HEK293 (cell line): ENCODE results near the gene FAM98C.

ENCODE experiments used
- BCL11A ChIP-seq: fragments of 450-650 bp; formaldehyde crosslinking; IDR thresholded peaks from 2 replicates; pipeline ENCODE4 v1.5.1; 2016; ENCODE audit warnings: low read depth, missing biosample characterization, missing genetic modification characterization
- BCL11B ChIP-seq: fragments of 450-650 bp; formaldehyde crosslinking; IDR thresholded peaks from 2 replicates; pipeline ENCODE4 v1.5.1; 2016; ENCODE audit warnings: low read depth, missing biosample characterization, missing genetic modification characterization
- GLI4 ChIP-seq: fragments of 450-650 bp; formaldehyde crosslinking; IDR thresholded peaks from 2 replicates; pipeline ENCODE4 v1.5.1; 2016; ENCODE audit warnings: missing biosample characterization, missing genetic modification characterization
- GLIS1 ChIP-seq: fragments of 450-650 bp; formaldehyde crosslinking; IDR thresholded peaks from 2 replicates; pipeline ENCODE4 v1.5.1; 2016; ENCODE audit warnings: missing biosample characterization, missing genetic modification characterization
- IKZF3 ChIP-seq: fragments of 450-650 bp; IDR thresholded peaks from 2 replicates; pipeline ENCODE4 v1.5.0; 2018; ENCODE audit warnings: missing biosample characterization, mild to moderate bottlenecking, missing genetic modification characterization, moderate library complexity
- KLF16 ChIP-seq: fragments of 450-650 bp; formaldehyde crosslinking; IDR thresholded peaks from 2 replicates; pipeline ENCODE4 v1.5.1; 2017; ENCODE audit warnings: missing biosample characterization, missing genetic modification characterization
- ZBTB7A ChIP-seq: fragments of 450-650 bp; formaldehyde crosslinking; IDR thresholded peaks from 2 replicates; pipeline ENCODE4 v1.5.1; 2016; ENCODE audit warnings: low read depth, missing biosample characterization, missing genetic modification characterization
- ZFP3 ChIP-seq: fragments of 450-650 bp; formaldehyde crosslinking; IDR thresholded peaks from 2 replicates; pipeline ENCODE4 v1.5.1; 2016; ENCODE audit warnings: low read depth, missing biosample characterization, missing genetic modification characterization
- ZFP41 ChIP-seq: fragments of 450-650 bp; formaldehyde crosslinking; IDR thresholded peaks from 2 replicates; pipeline ENCODE4 v1.5.1; 2016; ENCODE audit warnings: missing biosample characterization, missing genetic modification characterization, borderline replicate concordance
- ZNF132 ChIP-seq: fragments of 450-650 bp; formaldehyde crosslinking; IDR thresholded peaks from 2 replicates; pipeline ENCODE4 v1.5.1; 2017; ENCODE audit warnings: missing biosample characterization, missing genetic modification characterization, borderline replicate concordance
- ZNF146 ChIP-seq: fragments of 450-650 bp; formaldehyde crosslinking; IDR thresholded peaks from 2 replicates; pipeline ENCODE4 v1.5.1; 2016; ENCODE audit warnings: missing biosample characterization, missing genetic modification characterization
- ZNF155 ChIP-seq: fragments of 450-650 bp; formaldehyde crosslinking; IDR thresholded peaks from 2 replicates; pipeline ENCODE4 v1.5.1; 2016; ENCODE audit warnings: missing biosample characterization, missing genetic modification characterization
- ZNF311 ChIP-seq: fragments of 450-650 bp; formaldehyde crosslinking; IDR thresholded peaks from 2 replicates; pipeline ENCODE4 v1.5.1; 2017; ENCODE audit warnings: missing biosample characterization, missing genetic modification characterization, borderline replicate concordance
- ZNF324 ChIP-seq: fragments of 450-650 bp; formaldehyde crosslinking; IDR thresholded peaks from 2 replicates; pipeline ENCODE4 v1.5.1; 2016; ENCODE audit warnings: missing biosample characterization, missing genetic modification characterization
- ZNF335 ChIP-seq: fragments of 450-650 bp; formaldehyde crosslinking; conservative IDR thresholded peaks from 2 replicates; pipeline ENCODE4 v1.5.1; 2016; ENCODE audit warnings: missing biosample characterization, missing genetic modification characterization
- ZNF366 ChIP-seq: fragments of 450-650 bp; formaldehyde crosslinking; conservative IDR thresholded peaks from 2 replicates; pipeline ENCODE4 v1.5.1; 2016; ENCODE audit warnings: missing biosample characterization, missing genetic modification characterization
- ZNF404 ChIP-seq: fragments of 450-650 bp; formaldehyde crosslinking; IDR thresholded peaks from 2 replicates; pipeline ENCODE4 v1.5.1; 2017; ENCODE audit warnings: missing biosample characterization, missing genetic modification characterization
- ZNF416 ChIP-seq: fragments of 450-650 bp; formaldehyde crosslinking; IDR thresholded peaks from 2 replicates; pipeline ENCODE4 v1.5.1; 2016; ENCODE audit warnings: missing biosample characterization, missing genetic modification characterization
- ZNF501 ChIP-seq: fragments of 450-650 bp; formaldehyde crosslinking; IDR thresholded peaks from 2 replicates; pipeline ENCODE4 v1.5.1; 2016; ENCODE audit warnings: missing biosample characterization, missing genetic modification characterization
- ZNF548 ChIP-seq: fragments of 450-650 bp; formaldehyde crosslinking; IDR thresholded peaks from 2 replicates; pipeline ENCODE4 v1.5.1; 2016; ENCODE audit warnings: missing biosample characterization, missing genetic modification characterization
- ZNF600 ChIP-seq: fragments of 450-650 bp; formaldehyde crosslinking; IDR thresholded peaks from 2 replicates; pipeline ENCODE4 v1.5.1; 2016; ENCODE audit warnings: missing biosample characterization, missing genetic modification characterization
- ZNF660 ChIP-seq: fragments of 450-650 bp; IDR thresholded peaks from 2 replicates; pipeline ENCODE4 v1.5.1; 2018; ENCODE audit warnings: missing biosample characterization, mild to moderate bottlenecking, missing genetic modification characterization
- ZNF747 ChIP-seq: fragments of 450-650 bp; formaldehyde crosslinking; IDR thresholded peaks from 2 replicates; pipeline ENCODE4 v1.5.1; 2016; ENCODE audit warnings: missing biosample characterization, missing genetic modification characterization
- ZNF768 ChIP-seq: fragments of 450-650 bp; formaldehyde crosslinking; IDR thresholded peaks from 2 replicates; pipeline ENCODE4 v1.5.1; 2018; ENCODE audit warnings: missing biosample characterization, mild to moderate bottlenecking, missing genetic modification characterization
- ZNF791 ChIP-seq: fragments of 450-650 bp; formaldehyde crosslinking; IDR thresholded peaks from 2 replicates; pipeline ENCODE4 v1.5.1; 2016; ENCODE audit warnings: missing biosample characterization, missing genetic modification characterization
- ZSCAN23 ChIP-seq: fragments of 450-650 bp; formaldehyde crosslinking; IDR thresholded peaks from 2 replicates; pipeline ENCODE4 v1.5.1; 2016; ENCODE audit warnings: missing biosample characterization, missing genetic modification characterization
- ZXDB ChIP-seq: fragments of 450-650 bp; formaldehyde crosslinking; IDR thresholded peaks from 2 replicates; pipeline ENCODE4 v1.5.1; 2016; ENCODE audit warnings: missing biosample characterization, missing genetic modification characterization
- TF ChIP-seq, protein P1 (sequence below): fragments of 450-650 bp; formaldehyde crosslinking; IDR thresholded peaks from 2 replicates; pipeline ENCODE4 v1.5.1; 2016; ENCODE audit warnings: missing biosample characterization, missing genetic modification characterization
- TF ChIP-seq, protein P2 (sequence below): fragments of 450-650 bp; formaldehyde crosslinking; IDR thresholded peaks from 2 replicates; pipeline ENCODE4 v1.5.1; 2016; ENCODE audit warnings: missing biosample characterization, missing genetic modification characterization
- TF ChIP-seq, protein P3 (sequence below): fragments of 450-650 bp; formaldehyde crosslinking; IDR thresholded peaks from 2 replicates; pipeline ENCODE4 v1.5.1; 2017; ENCODE audit warnings: missing biosample characterization, mild to moderate bottlenecking, missing genetic modification characterization, moderate library complexity
- TF ChIP-seq, protein P4 (sequence below): fragments of 450-650 bp; formaldehyde crosslinking; IDR thresholded peaks from 2 replicates; pipeline ENCODE4 v1.5.1; 2016; ENCODE audit warnings: missing biosample characterization, missing genetic modification characterization
- TF ChIP-seq, protein P5 (sequence below): fragments of 450-650 bp; formaldehyde crosslinking; IDR thresholded peaks from 2 replicates; pipeline ENCODE4 v1.5.1; 2016; ENCODE audit warnings: missing biosample characterization, missing genetic modification characterization
- TF ChIP-seq, protein P6 (sequence below): fragments of 450-650 bp; formaldehyde crosslinking; IDR thresholded peaks from 2 replicates; pipeline ENCODE4 v1.5.1; 2017; ENCODE audit warnings: missing biosample characterization, missing genetic modification characterization

Gene FAM98C

DNA sequence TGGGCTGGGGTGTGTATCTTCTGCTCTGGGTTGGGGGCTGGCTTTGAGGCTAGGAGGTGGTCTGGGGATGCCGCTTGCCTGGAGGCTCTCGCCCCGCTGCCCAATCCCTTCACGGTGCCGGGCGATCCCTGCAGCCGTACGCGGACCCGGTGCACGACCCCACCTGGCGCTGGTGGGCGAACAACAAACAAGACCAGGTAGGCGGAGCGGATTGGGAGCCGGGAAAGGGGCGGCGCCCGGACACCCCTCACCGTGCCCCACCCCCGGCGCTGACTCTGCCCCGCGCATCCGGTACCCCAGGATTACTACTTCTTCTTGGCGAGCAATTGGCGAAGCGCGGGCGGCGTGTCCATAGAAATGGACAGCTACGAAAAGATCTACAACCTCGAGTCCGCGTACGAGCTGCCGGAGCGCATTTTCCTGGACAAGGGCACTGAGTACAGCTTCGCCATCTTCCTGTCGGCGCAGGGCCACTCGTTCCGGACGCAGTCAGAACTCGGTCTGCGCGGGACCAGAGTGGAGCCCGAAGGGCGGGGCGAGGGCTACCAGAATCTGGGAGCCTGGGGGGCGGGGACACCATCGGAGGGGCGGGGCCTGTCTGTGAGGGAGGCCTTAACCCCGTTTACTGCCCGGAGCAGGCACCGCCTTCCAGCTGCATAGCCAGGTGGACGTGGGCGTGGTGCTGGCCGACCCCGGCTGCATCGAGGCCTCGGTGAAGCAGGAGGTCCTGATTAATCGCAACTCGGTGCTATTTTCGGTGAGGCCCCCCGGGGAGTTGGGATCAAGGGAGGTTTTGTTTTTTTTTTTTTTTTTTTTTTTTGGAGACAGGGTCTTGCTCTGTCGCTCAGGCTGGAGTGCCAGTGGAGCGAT is 40.6 kb upstream of the FAM98C start (continued):
- TF ChIP-seq ZNF132 (no peak), ZNF366 (tag by site-specific recombination) (peak; percentile 44; the same call in 1 of the 2 replicates), ZNF416 (tag by site-specific recombination) (no peak), ZFP3 (tag by site-specific recombination) (no peak), BCL11A (tag by site-specific recombination) (peak; percentile 5; the same call in 1 of the 2 replicates), ZXDB (tag by site-specific recombination) (peak; percentile 66), ZNF146 (tag by site-specific recombination) (no peak), BCL11B (tag by site-specific recombination) (no peak; the same call in 1 of the 2 replicates), ZNF747 (tag by site-specific recombination) (no peak), ZNF501 (peak; percentile 52; the same call in 1 of the 2 replicates), KLF16 (tag by site-specific recombination) (peak; percentile 94), ZNF324 (peak; percentile 30; the same call in 1 of the 2 replicates), ZNF660 (peak; percentile 71; the same call in 1 of the 2 replicates), ZBTB7A (peak; percentile 90; the same call in 1 of the 2 replicates), ZNF548 (tag by site-specific recombination) (no peak), ZNF404 (tag by site-specific recombination) (no peak), ZNF600 (tag by site-specific recombination) (peak; percentile 100), GLI4 (tag by site-specific recombination) (no peak), ZFP41 (tag by site-specific recombination) (no peak), ZSCAN23 (tag by site-specific recombination) (0 out of 2 replicates have a peak, but pooled peaks have one; percentile 75), GLIS1 (tag by site-specific recombination) (peak; percentile 93), ZNF311 (tag by site-specific recombination) (no peak), ZNF335 (tag by site-specific recombination) (peak; percentile 95), ZNF155 (no peak), IKZF3 (tag by site-specific recombination) (peak; percentile 41; the same call in 1 of the 2 replicates), ZNF791 (tag by site-specific recombination) (no peak), ZNF768 (tag by site-specific recombination) (no peak)
- TF ChIP-seq, protein P1, sequence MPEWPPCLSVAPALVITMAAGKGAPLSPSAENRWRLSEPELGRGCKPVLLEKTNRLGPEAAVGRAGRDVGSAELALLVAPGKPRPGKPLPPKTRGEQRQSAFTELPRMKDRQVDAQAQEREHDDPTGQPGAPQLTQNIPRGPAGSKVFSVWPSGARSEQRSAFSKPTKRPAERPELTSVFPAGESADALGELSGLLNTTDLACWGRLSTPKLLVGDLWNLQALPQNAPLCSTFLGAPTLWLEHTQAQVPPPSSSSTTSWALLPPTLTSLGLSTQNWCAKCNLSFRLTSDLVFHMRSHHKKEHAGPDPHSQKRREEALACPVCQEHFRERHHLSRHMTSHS: no peak
- TF ChIP-seq, protein P2, sequence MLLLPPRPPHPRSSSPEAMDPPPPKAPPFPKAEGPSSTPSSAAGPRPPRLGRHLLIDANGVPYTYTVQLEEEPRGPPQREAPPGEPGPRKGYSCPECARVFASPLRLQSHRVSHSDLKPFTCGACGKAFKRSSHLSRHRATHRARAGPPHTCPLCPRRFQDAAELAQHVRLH (tag by site-specific recombination): peak; percentile 57; the same call in 1 of the 2 replicates
- TF ChIP-seq, protein P3, sequence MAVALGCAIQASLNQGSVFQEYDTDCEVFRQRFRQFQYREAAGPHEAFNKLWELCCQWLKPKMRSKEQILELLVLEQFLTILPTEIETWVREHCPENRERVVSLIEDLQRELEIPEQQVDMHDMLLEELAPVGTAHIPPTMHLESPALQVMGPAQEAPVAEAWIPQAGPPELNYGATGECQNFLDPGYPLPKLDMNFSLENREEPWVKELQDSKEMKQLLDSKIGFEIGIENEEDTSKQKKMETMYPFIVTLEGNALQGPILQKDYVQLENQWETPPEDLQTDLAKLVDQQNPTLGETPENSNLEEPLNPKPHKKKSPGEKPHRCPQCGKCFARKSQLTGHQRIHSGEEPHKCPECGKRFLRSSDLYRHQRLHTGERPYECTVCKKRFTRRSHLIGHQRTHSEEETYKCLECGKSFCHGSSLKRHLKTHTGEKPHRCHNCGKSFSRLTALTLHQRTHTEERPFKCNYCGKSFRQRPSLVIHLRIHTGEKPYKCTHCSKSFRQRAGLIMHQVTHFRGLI (tag by site-specific recombination): no peak
- TF ChIP-seq, protein P4, sequence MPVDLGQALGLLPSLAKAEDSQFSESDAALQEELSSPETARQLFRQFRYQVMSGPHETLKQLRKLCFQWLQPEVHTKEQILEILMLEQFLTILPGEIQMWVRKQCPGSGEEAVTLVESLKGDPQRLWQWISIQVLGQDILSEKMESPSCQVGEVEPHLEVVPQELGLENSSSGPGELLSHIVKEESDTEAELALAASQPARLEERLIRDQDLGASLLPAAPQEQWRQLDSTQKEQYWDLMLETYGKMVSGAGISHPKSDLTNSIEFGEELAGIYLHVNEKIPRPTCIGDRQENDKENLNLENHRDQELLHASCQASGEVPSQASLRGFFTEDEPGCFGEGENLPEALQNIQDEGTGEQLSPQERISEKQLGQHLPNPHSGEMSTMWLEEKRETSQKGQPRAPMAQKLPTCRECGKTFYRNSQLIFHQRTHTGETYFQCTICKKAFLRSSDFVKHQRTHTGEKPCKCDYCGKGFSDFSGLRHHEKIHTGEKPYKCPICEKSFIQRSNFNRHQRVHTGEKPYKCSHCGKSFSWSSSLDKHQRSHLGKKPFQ: no peak
- TF ChIP-seq, protein P5, sequence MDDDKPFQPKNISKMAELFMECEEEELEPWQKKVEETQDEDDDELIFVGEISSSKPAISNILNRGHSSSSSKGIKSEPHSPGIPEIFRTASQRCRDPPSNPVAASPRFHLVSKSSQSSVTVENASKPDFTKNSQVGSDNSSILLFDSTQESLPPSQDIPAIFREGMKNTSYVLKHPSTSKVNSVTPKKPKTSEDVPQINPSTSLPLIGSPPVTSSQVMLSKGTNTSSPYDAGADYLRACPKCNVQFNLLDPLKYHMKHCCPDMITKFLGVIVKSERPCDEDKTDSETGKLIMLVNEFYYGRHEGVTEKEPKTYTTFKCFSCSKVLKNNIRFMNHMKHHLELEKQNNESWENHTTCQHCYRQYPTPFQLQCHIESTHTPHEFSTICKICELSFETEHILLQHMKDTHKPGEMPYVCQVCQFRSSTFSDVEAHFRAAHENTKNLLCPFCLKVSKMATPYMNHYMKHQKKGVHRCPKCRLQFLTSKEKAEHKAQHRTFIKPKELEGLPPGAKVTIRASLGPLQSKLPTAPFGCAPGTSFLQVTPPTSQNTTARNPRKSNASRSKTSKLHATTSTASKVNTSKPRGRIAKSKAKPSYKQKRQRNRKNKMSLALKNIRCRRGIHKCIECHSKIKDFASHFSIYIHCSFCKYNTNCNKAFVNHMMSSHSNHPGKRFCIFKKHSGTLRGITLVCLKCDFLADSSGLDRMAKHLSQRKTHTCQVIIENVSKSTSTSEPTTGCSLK (tag by site-specific recombination): no peak
- TF ChIP-seq, protein P6, sequence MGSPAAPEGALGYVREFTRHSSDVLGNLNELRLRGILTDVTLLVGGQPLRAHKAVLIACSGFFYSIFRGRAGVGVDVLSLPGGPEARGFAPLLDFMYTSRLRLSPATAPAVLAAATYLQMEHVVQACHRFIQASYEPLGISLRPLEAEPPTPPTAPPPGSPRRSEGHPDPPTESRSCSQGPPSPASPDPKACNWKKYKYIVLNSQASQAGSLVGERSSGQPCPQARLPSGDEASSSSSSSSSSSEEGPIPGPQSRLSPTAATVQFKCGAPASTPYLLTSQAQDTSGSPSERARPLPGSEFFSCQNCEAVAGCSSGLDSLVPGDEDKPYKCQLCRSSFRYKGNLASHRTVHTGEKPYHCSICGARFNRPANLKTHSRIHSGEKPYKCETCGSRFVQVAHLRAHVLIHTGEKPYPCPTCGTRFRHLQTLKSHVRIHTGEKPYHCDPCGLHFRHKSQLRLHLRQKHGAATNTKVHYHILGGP (tag by site-specific recombination): no peak
